ENCODE measurements around the gene ITGB7.

- TF ChIP-seq POLR2A (IDR thresholded peaks at IDR 0.05; ENCODE audit: low read depth, low read length) (no peak), CTCF (conservative IDR thresholded peaks at IDR 0.05; ENCODE audit: low read depth, low read length) (no peak), CEBPB (IDR thresholded peaks at IDR 0.05; ENCODE audit: low read depth, low read length) (no peak), CHD1 (IDR thresholded peaks at IDR 0.05; ENCODE audit: low read depth, low read length) (no peak), SMC3 (IDR thresholded peaks at IDR 0.05; ENCODE audit: low read depth, low read length) (no peak), MXI1 (IDR thresholded peaks at IDR 0.05; ENCODE audit: borderline replicate concordance, low read depth, low read length) (no peak), RCOR1 (IDR thresholded peaks at IDR 0.05; ENCODE audit: insufficient replicate concordance, low read length) (no peak), RAD21 (IDR thresholded peaks at IDR 0.05; ENCODE audit: low read length) (no peak), RFX5 (IDR thresholded peaks at IDR 0.05; ENCODE audit: low read depth, low read length) (no peak), ELK1 (IDR thresholded peaks at IDR 0.05; ENCODE audit: borderline replicate concordance, low read depth, low read length) (no peak), MAZ (IDR thresholded peaks at IDR 0.05; ENCODE audit: borderline replicate concordance, low read depth, low read length) (no peak), BHLHE40 (IDR thresholded peaks at IDR 0.05; ENCODE audit: low read depth, low read length) (no peak)
- TF ChIP-seq, protein P1, sequence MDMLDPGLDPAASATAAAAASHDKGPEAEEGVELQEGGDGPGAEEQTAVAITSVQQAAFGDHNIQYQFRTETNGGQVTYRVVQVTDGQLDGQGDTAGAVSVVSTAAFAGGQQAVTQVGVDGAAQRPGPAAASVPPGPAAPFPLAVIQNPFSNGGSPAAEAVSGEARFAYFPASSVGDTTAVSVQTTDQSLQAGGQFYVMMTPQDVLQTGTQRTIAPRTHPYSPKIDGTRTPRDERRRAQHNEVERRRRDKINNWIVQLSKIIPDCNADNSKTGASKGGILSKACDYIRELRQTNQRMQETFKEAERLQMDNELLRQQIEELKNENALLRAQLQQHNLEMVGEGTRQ (IDR thresholded peaks at IDR 0.05; ENCODE audit: low read depth, low read length) = no peak
These were observed 19.8 kb upstream of the ITGB7 start for GRCh38 chr12:53226815-53227214.
